GM18867 (cell line): ENCODE results near the gene ATP5MG.

Source experiments
- ATAC-seq: cut with Tn5 transposase; IDR thresholded peaks from one replicate; pipeline ENCODE4 v1.9.1; 2021; ENCODE audit warnings: mild to moderate bottlenecking, moderate library complexity; ENCODE audit not compliant: unreplicated experiment

Gene ATP5MG

GRCh38 chr11:118441770-118442275, 40.4 kb downstream of the ATP5MG start:
- no peak for ATAC-seq

GRCh38 chr11:118442301-118442700, 40.9 kb downstream of the ATP5MG start:
- ATAC-seq = no peak

GRCh38 chr11:118442908-118443589, 41.6 kb downstream of the ATP5MG start:
- no peak for ATAC-seq

- ATAC-seq = no peak
Observed at GRCh38 chr11:118443590-118444218, 42.3 kb downstream of the ATP5MG start.

GRCh38 chr11:118447423-118447822, 46.0 kb downstream of the ATP5MG start:
- no peak for ATAC-seq

- ATAC-seq = peak; percentile 80
Observed at GRCh38 chr11:118448294-118448693, 46.9 kb downstream of the ATP5MG start.

- ATAC-seq = no peak
Observed at GRCh38 chr11:118449316-118449918, 48.0 kb downstream of the ATP5MG start.

- ATAC-seq = no peak
Observed at GRCh38 chr11:118450451-118450850, 49.0 kb downstream of the ATP5MG start.
